GM21515 (cell line): Measurements from ENCODE around the gene MAST2.
A peak's percentile ranks its signal among the peaks of the same experiment; 100 is the strongest.

Experiments used
- ATAC-seq: cut with Tn5 transposase; IDR thresholded peaks from one replicate; pipeline ENCODE4 v1.9.1; 2021; ENCODE audit not compliant: unreplicated experiment

Gene MAST2

DNA sequence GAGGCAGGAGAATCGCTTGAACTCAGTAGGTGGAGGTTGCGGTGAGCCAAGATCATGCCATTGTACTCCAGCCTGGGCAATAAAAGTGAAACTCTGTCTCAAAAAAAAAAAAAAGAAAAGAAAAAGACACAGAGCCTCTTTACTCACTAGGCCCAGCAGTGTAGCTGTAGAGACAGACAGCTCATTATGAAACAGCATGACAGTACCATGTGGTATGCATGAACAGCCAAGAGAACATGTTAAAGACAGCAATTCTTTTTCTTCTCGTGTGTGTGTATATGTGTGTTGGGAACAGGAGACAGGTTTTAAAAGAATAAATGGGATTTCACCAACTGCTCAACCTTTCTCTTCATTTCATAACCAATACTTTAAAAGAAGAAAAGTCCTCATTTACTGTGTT lies 210.2 kb downstream of the MAST2 start:
- ATAC-seq = no peak

DNA sequence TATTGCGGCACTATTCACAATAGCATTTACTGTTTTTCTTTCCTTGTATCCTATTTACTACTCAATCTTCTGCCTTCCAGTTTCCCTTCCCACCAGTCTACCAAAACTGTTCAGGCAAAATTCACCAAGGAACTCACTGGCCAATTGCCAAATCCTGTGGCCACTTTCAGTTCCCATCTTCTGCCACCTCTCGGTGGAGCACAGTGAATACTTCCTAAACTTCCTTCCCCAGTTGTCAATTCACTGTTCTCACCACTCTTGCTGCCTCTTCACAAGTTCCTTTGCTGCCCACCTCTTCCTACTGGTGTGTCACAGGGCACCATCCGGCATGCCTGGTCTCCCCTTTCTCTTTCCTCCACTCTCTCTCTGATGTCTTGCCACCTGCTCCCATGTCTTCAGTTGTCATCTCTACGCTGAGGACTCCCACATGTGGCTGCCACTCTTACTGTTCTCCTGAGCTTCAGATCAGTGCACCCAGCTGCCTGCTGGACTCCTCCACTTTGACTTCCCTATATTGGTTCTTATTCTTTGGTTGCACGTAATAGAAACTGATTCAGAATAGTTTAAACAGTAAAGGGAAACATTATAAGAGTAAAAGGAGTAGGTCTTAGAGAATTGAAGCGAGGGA lies 214.6 kb downstream of the MAST2 start:
- no peak for ATAC-seq

DNA sequence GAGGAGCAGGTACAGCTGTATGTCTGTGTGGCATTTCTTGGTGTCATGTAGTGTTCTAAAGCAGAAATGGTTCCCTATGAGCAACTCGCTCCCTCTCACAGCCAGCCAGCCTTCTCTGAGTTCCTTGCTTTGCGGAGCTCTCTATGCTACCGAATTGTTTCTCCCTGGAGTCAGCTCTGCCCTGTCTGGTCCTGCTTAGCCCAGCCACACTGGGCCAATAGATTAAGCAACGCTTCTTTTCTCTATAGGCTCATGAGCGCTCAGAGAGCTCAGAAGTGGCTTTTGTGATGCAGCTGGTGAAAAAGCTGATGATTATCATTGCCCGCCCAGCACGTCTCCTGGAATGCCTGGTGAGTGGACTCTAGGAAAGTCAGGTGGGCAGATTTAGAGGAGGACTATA lies 215.9 kb downstream of the MAST2 start:
- ATAC-seq = no peak

DNA sequence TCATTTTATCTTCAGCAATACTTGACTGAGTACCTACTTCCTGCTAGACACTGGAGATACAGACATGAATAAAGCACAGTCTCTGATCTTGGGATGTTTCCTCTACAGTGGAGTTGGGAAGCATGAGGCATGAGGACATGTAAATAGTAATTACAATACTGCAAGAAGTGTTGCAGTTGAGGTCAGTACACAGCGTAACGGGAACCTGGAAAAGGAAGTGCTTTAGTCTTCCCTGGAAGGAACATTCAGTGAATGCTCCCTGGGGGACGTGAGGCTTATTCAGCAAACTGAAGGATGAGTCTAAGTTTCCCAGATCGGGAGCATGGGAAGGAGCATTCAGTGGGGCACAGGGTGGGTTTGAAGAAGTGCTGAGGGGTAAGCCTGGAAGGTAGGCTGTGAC lies 216.6 kb downstream of the MAST2 start:
- no peak for ATAC-seq

DNA sequence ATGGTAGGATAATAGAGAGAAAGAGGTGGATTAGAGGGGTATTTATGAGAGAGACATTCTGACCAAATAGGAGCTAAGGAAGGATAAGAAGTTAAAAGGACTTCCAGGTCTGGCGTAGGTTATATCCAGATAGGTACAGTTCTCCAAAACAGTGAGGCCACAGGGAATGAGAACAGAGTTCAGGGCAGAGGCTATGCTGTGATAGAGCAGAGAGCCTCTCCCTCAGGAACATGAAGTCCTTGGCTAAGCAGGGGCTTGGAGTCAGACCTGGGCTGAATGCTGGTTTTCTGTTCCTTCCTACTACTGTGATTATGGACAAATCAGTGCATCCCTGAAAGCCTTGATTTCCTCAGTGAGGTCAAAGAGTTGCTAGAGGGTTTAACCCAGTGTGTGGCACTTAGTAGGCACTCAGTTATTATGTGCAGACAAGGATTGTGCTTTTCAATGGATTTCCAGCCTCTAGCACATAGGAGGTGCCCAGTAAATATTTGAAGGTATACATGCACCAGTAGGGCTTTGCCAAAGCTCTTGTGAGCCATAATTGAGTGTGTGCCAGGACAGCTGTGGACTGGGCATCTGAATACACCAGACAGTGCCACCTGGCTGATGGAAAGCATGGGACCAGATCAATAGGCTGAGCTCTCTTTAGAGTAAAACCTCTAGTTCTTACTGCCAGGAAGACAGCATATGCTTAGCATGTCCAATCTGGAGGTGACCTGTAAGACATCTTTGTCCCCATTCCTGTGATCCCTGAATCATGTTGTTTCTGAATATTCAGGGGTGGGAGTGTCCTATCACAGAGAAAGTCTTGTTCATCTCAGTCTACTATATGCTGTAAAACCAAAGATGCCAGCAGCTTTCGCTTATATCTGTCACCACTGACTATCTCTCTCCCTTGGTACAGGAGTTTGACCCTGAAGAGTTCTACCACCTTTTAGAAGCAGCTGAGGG lies 217.9 kb downstream of the MAST2 start:
- no peak for ATAC-seq

DNA sequence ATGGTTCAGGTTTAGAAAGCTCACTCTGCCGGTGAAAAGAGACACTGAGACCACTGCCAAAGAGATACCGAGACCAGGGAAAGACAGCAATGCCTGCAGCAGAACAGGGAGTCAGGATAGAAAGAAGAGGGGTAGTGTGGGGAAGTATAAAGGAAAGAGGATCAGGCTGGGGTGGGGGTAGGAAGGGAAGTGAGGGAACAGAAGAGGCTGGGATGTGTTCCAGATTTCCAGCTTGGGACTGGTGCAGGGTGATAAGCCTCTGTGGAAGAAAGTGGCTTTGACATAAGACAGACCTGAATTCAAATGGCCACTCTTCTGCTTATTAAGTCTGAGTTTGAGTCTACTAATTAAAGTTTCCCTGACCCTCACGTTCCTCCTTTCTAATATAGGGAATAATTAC lies 223.1 kb downstream of the MAST2 start:
- ATAC-seq = no peak

DNA sequence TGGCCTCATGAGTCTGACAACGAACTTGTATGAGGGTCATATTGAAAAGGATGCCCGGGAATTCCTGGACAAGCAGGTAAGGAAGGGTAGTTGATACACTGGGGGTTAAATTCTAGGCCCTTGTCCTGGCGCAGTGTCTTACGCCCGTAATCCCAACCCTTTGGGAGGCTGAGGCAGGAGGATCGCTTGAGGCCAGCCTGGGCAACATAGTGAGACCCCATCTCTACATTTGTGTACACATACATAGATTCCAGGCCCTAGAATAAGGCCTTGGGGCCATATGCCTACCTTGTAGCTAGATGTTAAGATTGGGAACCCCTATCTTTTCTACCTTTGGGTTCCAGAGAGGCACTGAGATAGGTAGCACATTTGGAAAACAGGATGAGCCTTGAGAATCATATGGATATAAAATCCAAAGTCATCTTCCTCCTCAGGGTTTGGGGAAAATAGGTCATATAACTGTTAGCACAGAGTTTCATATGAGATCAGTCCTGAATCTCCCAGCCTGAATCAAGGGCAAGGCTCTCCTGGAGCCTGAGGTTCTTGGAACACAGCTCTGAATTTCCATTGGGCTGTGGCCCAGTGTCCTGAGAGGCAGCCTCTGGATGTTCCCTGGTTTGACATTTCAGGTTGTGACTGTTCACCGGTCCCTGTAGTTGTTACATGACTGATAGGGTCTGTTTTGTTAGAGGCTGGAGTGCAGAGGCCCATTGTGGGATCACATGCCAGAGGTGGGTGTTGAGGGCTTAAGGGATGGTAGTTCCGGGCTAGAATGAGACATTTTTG lies 224.6 kb downstream of the MAST2 start:
- ATAC-seq = no peak

DNA sequence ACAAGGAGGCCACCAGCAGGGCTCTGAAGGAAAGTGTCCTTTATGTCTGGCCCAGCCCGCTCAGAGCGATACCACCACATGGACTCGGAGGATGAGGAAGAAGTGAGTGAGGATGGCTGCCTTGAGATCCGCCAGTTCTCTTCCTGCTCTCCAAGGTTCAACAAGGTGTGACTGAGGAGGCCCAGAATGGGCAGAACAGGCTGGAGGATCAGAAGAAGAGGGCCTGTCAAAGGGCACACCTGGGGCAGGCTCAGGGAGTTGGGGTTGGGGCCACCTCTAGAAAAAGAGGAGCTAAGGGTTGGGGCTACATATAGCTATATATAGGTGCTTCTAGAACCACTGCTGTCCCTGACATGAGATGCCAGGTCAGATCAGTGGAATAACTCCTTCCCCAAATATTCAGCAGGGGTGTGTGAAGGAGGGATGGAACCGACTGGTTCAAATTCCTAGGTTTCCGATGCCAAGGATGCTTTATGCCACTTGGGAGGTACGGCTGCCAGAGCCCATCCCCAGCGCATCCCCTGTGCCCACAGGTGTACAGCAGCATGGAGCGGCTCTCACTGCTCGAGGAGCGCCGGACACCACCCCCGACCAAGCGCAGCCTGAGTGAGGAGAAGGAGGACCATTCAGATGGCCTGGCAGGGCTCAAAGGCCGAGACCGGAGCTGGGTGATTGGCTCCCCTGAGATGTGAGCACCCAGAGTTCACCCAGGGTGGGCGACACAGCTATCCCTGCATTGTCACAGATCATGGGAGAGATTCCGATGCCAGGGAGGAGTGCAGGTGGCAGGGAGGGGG lies 226.9 kb downstream of the MAST2 start:
- no peak for ATAC-seq

DNA sequence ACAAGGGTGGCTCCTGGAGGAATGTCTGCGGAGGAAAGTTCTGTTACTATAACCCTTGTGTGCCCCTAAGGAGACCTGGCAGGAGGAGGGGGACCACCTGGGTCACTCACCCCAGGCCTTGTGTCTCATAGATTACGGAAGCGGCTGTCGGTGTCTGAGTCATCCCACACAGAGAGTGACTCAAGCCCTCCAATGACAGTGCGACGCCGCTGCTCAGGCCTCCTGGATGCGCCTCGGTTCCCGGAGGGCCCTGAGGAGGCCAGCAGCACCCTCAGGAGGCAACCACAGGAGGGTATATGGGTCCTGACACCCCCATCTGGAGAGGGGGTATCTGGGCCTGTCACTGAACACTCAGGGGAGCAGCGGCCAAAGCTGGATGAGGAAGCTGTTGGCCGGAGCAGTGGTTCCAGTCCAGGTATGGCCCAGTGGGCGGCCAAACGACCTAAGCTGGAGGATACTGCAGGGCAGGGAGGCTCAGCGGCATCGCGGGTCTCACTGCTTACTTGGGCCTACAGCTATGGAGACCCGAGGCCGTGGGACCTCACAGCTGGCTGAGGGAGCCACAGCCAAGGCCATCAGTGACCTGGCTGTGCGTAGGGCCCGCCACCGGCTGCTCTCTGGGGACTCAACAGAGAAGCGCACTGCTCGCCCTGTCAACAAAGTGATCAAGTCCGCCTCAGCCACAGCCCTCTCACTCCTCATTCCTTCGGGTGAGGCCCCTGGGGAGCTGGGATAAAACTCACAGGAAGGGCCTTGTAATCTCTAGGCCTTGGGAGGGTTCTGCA lies 227.7 kb downstream of the MAST2 start:
- ATAC-seq = no peak

DNA sequence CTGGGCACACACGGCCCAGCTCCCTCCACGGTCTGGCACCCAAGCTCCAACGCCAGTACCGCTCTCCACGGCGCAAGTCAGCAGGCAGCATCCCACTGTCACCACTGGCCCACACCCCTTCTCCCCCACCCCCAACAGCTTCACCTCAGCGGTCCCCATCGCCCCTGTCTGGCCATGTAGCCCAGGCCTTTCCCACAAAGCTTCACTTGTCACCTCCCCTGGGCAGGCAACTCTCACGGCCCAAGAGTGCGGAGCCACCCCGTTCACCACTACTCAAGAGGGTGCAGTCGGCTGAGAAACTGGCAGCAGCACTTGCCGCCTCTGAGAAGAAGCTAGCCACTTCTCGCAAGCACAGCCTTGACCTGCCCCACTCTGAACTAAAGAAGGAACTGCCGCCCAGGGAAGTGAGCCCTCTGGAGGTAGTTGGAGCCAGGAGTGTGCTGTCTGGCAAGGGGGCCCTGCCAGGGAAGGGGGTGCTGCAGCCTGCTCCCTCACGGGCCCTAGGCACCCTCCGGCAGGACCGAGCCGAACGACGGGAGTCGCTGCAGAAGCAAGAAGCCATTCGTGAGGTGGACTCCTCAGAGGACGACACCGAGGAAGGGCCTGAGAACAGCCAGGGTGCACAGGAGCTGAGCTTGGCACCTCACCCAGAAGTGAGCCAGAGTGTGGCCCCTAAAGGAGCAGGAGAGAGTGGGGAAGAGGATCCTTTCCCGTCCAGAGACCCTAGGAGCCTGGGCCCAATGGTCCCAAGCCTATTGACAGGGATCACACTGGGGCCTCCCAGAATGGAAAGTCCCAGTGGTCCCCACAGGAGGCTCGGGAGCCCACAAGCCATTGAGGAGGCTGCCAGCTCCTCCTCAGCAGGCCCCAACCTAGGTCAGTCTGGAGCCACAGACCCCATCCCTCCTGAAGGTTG lies 231.4 kb downstream of the MAST2 start:
- no peak for ATAC-seq

DNA sequence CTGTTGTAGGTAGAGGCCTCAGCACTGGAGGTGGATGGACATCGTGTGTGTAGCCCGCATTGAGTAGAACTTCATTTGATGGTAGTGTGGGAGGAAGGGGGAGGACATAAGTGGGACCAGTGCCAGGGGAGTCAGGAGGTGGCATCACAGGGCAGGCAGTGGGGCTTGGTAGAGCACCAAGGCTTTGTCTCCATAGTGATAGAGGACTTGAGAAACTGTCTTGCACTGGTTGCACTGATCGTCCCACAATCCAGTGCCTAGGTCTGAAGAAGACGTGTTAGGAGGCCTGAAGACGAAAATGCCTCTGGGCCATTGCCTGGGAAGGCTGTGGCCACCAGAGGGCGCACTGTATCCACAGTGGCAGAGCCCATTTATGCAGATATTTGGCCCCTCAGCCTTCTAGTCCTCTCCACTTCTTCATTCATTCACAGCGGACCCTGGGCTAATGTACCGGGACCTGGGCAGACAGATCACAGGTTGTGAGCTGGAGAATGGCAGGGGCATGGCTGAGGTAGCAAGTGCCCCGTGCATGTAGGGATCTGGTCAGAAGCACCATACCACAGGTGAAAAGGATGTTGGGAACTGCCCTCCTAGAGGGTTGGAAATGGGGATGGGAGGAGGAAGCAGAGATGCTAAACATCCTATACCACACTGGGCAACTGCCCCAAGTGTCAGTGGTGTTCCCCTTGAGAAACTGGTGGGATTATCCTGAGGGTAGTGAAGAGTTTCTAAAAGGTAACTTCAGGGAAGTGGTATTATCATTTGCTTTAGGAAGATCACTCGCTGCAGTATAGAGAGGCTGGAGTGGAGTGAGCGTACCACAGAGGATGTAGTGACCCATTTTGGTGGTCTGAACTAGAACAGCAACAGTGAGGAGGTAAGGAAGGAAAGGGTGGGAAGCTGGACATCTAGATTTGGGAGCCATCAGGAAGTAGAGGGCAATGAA lies 233.8 kb downstream of the MAST2 start:
- ATAC-seq = no peak

DNA sequence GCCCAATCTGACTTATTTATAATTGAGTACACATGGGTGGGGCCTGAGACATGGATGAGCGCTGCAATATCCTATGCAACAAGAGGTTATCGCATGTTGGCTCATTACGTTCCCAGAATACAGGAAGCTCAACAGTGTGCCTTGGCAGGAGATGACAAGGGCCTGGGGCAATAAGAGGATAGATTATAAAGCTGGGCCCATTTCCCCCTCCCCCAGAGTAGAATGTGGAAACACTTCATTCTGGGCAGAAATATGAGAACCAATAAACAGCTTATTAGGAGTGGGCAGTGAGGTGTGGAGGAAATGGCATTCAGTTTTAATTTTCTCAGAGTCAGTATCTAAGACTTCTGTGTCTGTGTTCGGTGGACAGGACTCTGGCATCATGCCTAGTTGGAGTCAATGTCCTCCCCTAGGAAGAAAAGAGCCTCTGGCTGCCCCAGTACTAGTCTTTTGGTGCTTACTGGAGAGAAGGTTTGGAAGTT lies 236.2 kb downstream of the MAST2 start:
- ATAC-seq = no peak

DNA sequence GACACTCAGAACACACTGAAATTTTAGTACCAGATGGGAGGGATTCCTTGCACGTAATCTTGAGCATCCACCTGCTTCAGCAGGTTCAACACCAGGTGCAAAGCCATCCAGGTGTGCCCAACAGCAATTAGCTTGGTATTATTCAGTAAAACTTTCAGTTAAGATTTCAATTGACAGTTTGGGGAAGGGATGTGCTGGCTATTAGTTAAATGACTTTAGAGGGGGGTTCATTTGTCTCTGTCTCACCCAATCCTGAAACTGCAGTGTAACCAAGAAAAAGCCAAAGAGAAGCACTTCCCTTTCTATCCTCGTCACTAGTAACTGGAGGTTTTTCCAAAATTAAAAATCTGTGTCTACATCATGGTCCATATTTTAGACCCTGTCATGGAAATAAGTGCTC lies 238.1 kb downstream of the MAST2 start:
- ATAC-seq = no peak

DNA sequence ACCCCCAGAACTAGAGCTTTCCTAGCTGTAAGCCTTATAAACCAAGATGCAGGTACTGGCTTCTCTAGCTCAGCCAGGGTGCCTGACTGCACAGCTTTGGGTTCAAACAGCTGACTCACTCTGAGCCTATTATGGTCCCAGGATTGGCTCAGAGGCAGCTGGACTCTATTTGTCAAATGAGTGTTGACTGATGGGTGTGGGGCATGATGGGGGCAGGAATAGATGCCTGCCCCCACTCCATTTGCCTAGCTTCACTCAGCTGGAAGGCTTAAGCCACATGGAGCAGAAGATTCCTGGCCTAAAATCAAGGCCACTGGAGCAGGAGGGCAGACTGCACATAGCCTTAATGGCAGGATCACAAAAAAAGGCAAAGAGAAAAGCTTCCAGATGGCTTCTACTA lies 238.6 kb downstream of the MAST2 start:
- no peak for ATAC-seq

DNA sequence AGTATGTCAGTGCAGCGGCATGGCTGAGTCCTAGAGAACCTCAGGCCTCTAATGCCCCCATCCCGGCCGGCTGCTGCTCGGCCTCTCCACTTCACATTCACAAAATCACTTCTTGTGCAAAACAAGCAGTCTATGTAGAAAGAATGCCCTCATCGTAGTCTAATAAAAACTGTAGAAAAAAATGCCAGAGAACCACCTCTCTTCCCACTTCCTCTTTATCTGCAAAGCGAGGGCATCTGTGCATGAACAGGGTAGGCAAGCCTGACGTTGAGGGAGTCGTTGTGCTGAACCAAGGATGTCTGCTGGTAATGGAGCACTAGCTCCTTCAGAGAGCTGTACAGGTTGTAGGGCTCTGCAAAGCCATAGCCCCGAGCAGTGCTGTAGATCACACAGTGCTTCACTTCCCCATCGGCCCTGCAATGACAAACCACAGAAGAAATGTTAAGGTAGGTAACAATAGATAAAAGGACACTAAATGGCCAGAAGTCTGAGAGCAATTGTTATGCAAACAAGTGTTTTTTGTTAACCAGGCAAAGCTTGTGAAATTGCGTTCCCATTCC lies 240.1 kb downstream of the MAST2 start:
- ATAC-seq = peak; percentile 79

DNA sequence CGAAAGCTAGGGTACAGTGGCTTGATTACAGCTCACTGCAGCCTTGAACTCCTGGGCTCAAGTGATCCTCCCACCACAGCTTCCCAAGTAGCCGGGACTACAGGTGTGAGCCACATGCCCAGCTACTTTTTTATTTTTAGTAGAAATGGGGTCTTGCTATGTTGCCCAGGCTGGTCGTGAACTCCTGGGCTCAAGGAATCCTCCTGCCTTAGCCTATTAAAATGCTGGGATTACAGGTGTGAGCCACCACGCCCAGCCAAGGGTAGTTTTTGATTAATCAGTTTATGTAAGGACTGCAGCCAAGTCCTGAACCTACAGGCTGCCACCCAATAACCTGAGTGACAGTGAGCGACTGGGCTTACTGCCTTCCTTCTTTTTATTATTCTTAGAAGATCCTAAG lies 240.7 kb downstream of the MAST2 start:
- ATAC-seq = no peak

DNA sequence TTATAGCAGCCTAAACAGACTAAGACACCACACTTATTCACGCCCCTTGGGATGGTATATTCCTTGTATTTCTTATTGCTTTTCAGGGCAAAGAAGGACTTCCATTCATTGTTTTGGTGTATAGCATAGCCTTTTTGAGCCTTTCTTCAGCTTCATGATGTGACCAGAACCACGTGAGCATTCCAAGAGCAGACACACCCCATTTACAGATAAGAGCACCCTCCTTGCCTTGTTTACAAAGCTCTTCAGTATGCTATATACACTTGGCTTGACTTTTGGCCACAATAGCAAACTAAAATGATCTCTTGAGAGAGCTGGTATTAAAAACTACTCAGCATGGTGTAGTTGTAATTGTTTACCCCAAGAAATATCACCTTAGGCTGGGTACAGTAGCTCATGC lies 250.3 kb downstream of the MAST2 start:
- ATAC-seq = no peak

DNA sequence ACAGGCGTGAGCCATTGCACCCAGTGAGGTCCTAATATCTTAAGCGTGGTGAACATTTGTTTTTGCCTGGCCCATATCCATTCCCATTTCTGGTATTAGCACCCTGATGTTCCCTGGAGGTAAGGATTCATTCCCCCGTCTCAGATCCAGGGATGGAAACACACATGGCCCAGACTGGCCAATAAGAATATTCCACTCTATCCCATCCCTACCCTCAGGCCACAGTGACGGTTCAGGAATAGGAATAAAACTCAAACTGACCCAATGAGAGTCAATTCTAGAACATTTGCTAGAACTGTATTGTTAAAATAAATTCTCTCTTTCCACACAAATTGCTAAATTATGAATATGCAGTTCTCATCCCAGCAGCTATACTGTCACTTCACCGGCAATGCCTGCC lies 252.9 kb downstream of the MAST2 start:
- ATAC-seq = no peak
